Measurements from ENCODE around the gene SLC12A3. TPM values are rescaled to one million over a fixed set of nuclear protein-coding genes. Genes with fewer than 3 reads are reported as not detected.
A peak's percentile ranks its signal among the peaks of the same experiment; 100 is the strongest.
"Not testable (repeated sequence)": the region's sequence is repeated elsewhere in the genome, so short reads cannot be mapped to it uniquely, and the experiment has no call there.

SLC12A3 gene
- total RNA-seq, 3 donors from 2014 or later = not detected

GRCh38 chr16:56933828-56934598 lies 69.0 kb downstream of the SLC12A3 start:
- no peak for TF ChIP-seq POLR2A (IDR thresholded peaks at IDR 0.05)
- TF ChIP-seq, protein P1, sequence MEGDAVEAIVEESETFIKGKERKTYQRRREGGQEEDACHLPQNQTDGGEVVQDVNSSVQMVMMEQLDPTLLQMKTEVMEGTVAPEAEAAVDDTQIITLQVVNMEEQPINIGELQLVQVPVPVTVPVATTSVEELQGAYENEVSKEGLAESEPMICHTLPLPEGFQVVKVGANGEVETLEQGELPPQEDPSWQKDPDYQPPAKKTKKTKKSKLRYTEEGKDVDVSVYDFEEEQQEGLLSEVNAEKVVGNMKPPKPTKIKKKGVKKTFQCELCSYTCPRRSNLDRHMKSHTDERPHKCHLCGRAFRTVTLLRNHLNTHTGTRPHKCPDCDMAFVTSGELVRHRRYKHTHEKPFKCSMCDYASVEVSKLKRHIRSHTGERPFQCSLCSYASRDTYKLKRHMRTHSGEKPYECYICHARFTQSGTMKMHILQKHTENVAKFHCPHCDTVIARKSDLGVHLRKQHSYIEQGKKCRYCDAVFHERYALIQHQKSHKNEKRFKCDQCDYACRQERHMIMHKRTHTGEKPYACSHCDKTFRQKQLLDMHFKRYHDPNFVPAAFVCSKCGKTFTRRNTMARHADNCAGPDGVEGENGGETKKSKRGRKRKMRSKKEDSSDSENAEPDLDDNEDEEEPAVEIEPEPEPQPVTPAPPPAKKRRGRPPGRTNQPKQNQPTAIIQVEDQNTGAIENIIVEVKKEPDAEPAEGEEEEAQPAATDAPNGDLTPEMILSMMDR (IDR thresholded peaks at IDR 0.05) = no peak
- TF ChIP-seq POLR2AphosphoS5 (IDR thresholded peaks at IDR 0.05) = no peak
- intact Hi-C loops (cut with DNase I; ENCODE audit: low total_unique reads) = no loop called here
- Histone ChIP-seq H3K27ac (peak overlapping the region; percentile 99), H3K36me3 (no peaks in the 10 kb centered on the region), H3K9me3 (no peaks in the 10 kb centered on the region), H3K4me1 (peaks cover 0 to 9% of the 10 kb centered on the region in 2 donors), H3K27me3 (no peaks in the 10 kb centered on the region), H3K4me3 (peak overlapping the region; percentile 92 to 99 (median 98))
- DNase-seq (ENCODE audit: low spot score in 2 of 2) = no peak

- Histone ChIP-seq H3K27ac (peak overlapping the region; percentile 99), H3K4me3 (peak overlapping the region; percentile 92 to 99 (median 98))
- H3K4me1 ChIP-seq; H3K27me3 ChIP-seq; DNase-seq (ENCODE audit: low spot score in 2 of 2); intact Hi-C loops (cut with DNase I; ENCODE audit: low total_unique reads); H3K9me3 ChIP-seq; H3K36me3 ChIP-seq: not testable (repeated sequence)
Measured at GRCh38 chr16:56934599-56935145, 69.7 kb downstream of the SLC12A3 start.

DNA sequence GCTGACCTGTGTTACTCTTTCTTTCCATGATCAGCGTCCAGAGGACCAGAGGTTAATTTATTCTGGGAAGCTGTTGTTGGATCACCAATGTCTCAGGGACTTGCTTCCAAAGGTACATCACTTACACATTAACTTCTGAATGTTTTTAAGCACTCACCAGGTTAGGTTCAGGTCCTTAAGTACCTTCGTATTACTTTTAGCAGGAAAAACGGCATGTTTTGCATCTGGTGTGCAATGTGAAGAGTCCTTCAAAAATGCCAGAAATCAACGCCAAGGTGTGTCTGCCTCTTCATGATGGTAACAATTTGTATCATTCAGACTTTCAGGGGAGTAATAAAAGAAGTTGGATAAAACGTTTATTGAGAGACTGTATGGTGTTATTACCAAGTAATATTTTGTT lies 70.2 kb downstream of the SLC12A3 start:
- H3K4me1 ChIP-seq = peaks cover 0 to 9% of the 10 kb centered on the region in 2 donors
- intact Hi-C loops (cut with DNase I; ENCODE audit: low total_unique reads) = no loop called here

DNA sequence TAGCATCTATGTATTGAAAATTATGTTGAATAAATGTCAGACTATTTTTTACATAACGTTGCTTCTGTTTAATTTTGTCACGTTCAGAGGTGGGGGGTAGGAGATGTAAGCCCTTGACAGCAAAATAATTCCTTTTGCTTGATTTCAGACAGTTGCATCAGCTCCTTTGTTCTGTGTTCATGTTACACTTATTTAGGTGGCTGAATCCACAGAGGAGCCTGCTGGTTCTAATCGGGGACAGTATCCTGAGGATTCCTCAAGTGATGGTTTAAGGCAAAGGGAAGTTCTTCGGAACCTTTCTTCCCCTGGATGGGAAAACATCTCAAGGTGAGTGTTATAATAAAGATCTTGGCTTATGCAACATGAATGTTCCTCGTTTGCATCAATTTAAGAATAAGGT lies 71.5 kb downstream of the SLC12A3 start:
- Histone ChIP-seq H3K4me3 (no peak overlapping the region), H3K4me1 (peaks cover 0 to 9% of the 10 kb centered on the region in 2 donors), H3K9me3 (no peaks in the 10 kb centered on the region), H3K36me3 (peaks cover 11% of the 10 kb centered on the region), H3K27me3 (no peaks in the 10 kb centered on the region), H3K27ac (no peak overlapping the region)
- no peak for DNase-seq (ENCODE audit: low spot score in 2 of 2)
- no peak for TF ChIP-seq POLR2A (IDR thresholded peaks at IDR 0.05)
- TF ChIP-seq POLR2AphosphoS5 (IDR thresholded peaks at IDR 0.05) = no peak
- TF ChIP-seq, protein P1 (IDR thresholded peaks at IDR 0.05) = no peak
- intact Hi-C loops (cut with DNase I; ENCODE audit: low total_unique reads) = no loop called here

More for the DNA sequence above, 70.2 kb downstream of the SLC12A3 start:
- peaks cover 4% of the 10 kb centered on the region for H3K36me3 ChIP-seq
- peak overlapping the region; percentile 40 to 56 for H3K27ac ChIP-seq
- TF ChIP-seq POLR2A (IDR thresholded peaks at IDR 0.05) (no peak), POLR2AphosphoS5 (IDR thresholded peaks at IDR 0.05) (no peak)
- TF ChIP-seq, protein P1 (IDR thresholded peaks at IDR 0.05) = no peak
- H3K4me3 ChIP-seq = peak overlapping the region; percentile 92 to 99 (median 98)
- no peak for DNase-seq (ENCODE audit: low spot score in 2 of 2)
- H3K27me3 ChIP-seq = no peaks in the 10 kb centered on the region
- H3K9me3 ChIP-seq = no peaks in the 10 kb centered on the region

DNA sequence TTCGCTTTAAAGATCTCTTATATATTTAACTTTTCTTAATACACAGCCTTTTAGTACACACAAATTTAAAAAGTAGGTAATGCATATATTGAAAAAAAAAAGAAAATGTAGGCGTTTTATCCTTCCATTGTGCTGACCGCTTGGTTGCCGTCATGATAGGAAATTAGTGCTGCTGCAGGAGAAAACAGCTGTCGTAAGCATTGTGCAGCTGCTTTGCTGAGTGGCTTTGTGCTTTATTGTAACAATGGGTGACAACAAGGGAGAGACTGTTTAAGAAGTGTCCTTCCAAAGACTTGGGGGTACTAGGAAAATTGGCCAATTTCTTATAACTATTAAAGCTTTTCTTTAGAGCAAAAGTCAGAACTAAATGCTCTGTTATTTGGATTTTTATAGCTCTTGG lies 71.9 kb downstream of the SLC12A3 start:
- H3K27ac ChIP-seq = no peak overlapping the region
- peaks cover 11% of the 10 kb centered on the region for H3K36me3 ChIP-seq

More for the DNA sequence above, 71.9 kb downstream of the SLC12A3 start:
- Histone ChIP-seq H3K27me3 (no peaks in the 10 kb centered on the region), H3K4me3 (no peak overlapping the region), H3K4me1 (peaks cover 0 to 9% of the 10 kb centered on the region in 2 donors), H3K9me3 (no peaks in the 10 kb centered on the region)
- intact Hi-C loops (cut with DNase I; ENCODE audit: low total_unique reads) = no loop called here
- no peak for DNase-seq (ENCODE audit: low spot score in 2 of 2)
- TF ChIP-seq POLR2A (IDR thresholded peaks at IDR 0.05) = no peak
- TF ChIP-seq, protein P1 (IDR thresholded peaks at IDR 0.05) = no peak
- TF ChIP-seq POLR2AphosphoS5 (IDR thresholded peaks at IDR 0.05) = no peak

All from breast epithelium (tissue), 4 donors.